SKM-1 treated with dmso at 0.1 percent for 144 hours (cell line): ENCODE measurements around the gene NDUFS7.

Experiments used
- DNase-seq: peaks from one replicate; lab custom pipeline; 2025; ENCODE audit not compliant: unreplicated experiment; lab: John Stamatoyannopoulos, UW

The NDUFS7 gene

GRCh38 chr19:1384478-1385110 is 887 bp downstream of the NDUFS7 start:
- no peak for DNase-seq

DNA sequence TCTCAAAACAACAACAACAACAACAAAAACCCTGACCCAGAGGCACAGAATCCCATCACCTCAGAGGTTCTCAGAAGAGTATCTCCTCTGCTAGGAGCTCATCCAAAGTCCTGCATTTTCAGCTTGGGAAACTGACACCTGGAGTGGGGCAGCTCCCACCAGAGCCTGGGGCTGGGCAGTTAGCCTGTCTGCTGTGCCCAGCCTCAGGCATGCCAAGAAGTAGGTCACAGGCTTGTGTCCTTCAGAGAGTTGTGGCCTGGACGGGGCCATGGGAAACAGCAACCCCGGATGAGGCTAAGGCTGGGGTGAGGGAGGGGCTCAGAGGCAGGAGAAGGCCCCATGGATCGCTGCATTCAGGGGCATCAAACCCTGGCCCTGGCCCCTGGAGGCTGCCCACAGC is 2.1 kb downstream of the NDUFS7 start:
- DNase-seq = no peak

GRCh38 chr19:1386945-1387683 is 3.4 kb downstream of the NDUFS7 start:
- no peak for DNase-seq

DNA sequence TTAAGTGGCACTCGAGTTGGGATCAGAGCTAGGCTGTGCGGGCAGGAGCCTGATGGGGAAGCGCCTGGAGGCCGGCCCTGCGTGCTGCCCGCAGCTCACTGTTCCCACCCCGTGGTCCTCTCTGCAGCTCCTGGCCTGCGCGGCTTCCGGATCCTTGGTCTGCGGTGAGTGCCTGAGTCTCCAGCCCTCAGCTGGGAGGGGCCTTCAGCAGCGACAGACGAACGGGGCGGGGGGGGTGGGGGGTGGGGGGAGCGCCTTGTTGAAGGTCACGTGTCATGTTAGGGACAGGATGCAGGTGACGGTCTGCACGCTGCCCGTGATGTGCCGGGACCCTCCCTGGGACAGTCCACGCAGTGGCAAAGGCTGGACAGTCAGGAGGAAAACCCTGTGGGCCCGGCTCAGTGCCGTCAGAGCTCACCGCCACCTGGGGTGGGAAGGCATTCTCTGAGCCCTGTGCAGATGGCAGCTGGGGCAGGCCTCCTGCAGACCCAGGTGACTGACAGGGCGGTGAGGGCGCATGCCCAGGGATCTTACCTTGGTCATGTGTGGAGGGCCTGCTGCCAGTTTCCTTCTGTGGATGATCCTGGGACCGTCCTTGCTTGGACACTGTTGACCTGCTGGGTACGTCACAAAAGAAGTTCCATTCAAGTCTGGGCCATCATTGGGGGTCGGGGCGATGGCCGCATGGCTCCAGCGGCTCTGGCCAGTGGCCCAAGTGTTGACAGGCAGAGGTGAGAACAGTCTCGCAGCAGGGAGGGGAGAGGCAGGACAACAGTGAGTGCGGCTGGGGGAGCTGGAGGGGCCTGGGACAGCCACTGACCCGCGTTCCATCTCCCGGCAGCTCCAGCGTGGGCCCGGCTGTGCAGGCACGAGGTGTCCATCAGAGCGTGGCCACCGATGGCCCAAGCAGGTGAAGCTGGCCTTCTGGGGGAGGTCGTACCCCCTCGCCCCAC is 4.3 kb downstream of the NDUFS7 start:
- no peak for DNase-seq

DNA sequence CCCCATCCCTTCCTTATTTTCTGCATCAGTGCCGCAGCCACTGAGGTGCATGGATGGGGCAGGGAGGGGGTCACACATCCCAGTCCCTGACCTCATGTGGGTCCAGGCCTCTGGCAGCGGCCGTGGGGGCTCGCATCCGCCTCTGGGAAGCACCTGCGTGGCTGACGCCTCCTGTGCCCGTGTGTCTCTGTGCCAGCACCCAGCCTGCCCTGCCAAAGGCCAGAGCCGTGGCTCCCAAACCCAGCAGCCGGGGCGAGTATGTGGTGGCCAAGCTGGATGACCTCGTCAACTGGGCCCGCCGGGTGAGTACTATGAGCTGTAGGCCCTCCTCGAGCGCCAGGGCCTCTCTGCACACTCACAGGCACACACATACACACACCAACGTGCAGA is 4.9 kb downstream of the NDUFS7 start:
- no peak for DNase-seq

GRCh38 chr19:1389033-1389940 is 5.6 kb downstream of the NDUFS7 start:
- DNase-seq = no peak

- no peak for DNase-seq
Observed at GRCh38 chr19:1390890-1391423, 7.2 kb downstream of the NDUFS7 start.

GRCh38 chr19:1392407-1392806 is 8.7 kb downstream of the NDUFS7 start:
- no peak for DNase-seq

DNA sequence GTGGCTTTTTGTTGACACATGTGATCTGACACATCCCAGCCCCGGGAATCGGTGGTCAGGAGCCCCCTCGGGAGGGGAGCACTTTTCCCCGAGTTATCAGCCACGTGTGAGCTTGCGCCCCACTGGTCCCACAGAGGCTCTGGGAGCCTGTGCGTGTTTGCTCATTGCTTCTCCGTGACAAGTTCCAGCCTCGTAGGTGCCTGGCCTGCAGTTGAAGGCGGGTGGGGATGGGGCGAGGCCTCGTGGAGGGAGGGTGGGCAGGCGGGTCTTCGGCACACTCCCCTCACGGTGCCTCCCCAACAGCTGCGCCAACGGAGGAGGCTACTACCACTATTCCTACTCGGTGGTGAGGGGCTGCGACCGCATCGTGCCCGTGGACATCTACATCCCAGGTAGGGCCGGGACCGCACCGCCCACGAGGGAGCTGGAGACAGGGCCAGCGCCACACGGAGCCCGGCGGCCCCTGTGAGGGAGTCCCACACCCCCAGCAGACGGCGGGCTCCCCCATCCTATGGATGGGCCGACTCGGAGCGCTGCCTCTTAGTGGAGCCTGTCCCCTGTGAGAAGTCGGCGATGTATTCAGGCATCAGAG is 9.3 kb downstream of the NDUFS7 start:
- DNase-seq = no peak

DNA sequence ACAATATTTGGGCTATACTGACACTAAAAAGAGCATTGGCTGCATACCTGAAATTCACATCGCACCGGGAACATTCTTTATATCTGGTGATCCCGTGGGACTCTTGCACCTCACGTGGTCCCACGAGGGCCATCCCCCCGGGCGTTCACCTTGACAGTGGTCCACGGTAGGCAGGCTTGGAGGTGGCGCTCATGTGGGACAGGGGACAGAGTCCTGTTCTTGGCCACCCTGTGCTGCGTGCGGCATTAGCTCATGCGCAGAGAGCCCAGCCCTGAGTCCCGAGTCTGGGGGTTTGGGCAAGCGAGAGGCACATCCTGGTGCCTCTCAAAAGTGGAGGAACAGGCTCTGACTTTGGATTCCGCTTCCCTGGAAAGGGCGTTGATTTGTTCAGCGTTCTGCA is 10.1 kb downstream of the NDUFS7 start:
- DNase-seq = no peak

DNA sequence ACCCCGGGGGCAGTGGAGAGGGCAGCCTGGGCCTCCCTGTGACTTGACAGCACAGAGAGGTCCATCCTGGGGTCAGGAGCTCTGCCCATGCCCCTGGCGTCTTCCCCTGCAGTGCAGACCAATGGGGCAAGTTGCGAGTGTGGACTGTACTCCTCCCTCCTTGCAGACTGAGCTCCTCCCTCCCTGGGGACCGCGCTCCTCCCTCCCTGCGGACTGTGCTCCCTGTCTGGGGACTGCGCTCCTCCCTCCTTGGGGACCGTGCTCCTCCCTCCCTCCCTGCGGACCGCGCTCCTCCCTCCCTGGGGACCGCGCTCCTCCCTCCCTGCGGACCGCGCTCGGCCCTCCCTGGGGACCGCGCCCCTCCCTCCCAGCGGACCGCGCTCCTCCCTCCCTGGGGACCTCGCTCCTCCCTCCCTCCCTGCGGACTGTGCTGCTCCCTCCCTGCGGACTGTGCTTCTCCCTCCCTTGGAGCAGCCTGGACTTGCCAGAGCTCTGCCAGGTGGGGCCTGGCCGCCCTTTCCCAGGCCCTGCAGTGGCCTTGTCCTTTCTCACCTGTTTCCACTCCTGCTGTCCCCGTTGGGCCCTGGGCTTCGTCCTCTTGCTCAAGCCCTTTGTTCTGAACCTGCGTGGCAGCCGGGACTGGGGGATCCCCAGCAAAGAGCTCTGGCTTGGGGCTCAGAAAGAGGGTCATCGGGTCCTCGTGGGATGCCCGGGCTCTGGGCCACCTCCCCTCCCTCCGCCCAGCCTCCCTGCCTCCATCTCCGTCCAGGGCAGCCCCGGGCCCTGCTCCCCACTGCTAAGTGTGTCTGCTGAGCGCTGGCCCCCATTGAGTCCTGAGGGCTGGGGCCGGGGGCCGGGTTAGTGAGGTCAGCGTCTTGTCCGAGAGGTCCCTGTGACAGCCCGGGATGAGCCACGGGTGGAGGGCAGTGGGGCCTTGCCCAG is 10.8 kb downstream of the NDUFS7 start:
- DNase-seq = no peak

- DNase-seq = no peak
Observed at GRCh38 chr19:1395194-1396018, 11.7 kb downstream of the NDUFS7 start.

GRCh38 chr19:1396019-1396767 is 12.5 kb downstream of the NDUFS7 start:
- no peak for DNase-seq

DNA sequence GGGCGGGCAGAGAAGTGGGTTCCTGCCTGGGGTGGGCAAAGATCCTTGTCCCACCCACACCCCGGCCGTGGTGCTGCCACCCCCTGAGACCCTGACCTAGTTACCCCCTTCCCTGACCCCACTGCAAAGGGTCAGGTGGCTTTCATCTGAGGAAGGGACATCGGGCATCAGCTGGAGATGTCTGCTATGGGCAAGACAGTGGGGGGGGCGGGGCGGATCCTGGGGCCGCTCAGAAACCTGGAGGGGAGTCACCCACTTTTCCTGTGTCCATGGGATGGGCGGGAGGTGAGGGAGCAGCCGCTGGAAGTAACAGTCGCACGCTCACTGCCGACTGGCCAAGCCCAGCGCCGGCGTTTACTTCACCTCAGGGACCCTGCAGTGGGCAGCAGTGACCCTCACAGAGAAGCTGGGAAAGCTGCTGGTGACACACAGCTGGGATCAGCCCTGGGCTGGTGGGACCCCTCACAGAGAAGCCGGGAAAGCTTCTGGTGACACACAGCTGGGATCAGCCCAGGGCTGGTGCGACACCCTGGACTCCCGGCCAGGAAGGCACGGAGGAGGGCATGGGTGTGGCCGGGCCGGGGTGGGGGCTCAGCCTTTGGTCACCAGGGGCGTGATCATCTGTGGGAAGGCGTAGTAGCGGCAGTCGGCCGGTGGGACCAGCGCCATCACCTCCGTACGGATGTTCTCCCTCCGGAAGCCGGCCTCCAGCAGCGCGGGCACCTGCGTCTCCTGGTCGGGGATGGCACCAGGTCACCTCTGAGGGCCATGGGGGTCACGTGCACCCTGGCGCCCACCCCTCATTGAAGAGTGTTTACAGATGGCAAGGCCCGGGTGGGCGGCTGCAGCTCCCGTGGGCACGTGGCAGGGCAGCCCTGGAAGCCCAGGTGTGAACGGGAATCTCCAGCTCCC is 13.3 kb downstream of the NDUFS7 start:
- no peak for DNase-seq

DNA sequence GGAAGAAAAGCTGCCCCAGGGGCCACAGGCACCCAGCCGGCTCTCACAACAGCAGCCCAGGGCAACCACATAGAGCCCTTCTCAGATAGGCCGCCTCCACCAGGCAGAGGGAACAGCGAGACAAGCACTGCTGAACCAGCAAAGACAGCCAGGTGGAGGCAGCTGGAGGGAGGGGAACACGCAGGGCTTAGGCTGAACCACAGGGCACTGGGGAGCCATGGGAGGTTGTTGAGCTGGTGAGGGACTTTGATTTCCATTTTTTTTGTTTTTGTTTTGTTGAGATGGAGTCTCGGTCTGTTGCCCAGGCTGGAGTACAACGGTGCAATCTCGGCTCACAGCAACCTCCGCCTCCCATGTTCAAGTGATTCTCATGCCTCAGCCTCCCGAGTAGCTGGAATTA is 14.1 kb downstream of the NDUFS7 start:
- no peak for DNase-seq

- no peak for DNase-seq
Observed at GRCh38 chr19:1399079-1399478, 15.4 kb downstream of the NDUFS7 start.
